ENCODE data around the gene KREMEN1.

DNA sequence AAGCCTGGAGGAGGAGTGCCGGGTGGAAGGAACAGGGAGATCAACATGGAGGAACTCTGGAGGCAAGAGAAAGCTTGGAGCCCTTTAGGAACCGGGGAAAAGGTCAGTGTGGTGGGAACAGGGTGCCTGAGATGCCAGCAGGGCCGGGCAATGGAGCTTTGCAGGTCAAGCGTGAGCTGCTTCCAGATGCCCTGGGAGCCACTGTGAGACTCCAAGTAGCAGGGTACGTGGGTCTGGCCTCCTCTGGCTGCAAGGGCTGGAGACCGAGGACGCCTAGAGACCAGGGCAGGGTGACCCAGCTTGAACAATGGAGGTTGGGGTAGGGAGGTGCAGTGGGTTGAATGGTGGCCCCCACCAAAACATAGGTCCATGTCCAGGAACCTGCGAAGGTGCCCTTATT is 117.2 kb downstream of the KREMEN1 start:
- TF ChIP-seq RCOR1 (IDR thresholded peaks at IDR 0.05; ENCODE audit: borderline replicate concordance in 1 of 2, low read depth in 2 of 2, low read length in 2 of 2) (no peak), ZNF780A (CRISPR knock-in tag; IDR thresholded peaks at IDR 0.05) (no peak), POLR2A (conservative IDR thresholded peaks at IDR 0.05) (no peak), NFIC (IDR thresholded peaks at IDR 0.05) (no peak), HDAC1 (IDR thresholded peaks at IDR 0.05) (no peak), CHD2 (IDR thresholded peaks at IDR 0.05; ENCODE audit: low read depth, low read length) (no peak), LEF1 (IDR thresholded peaks at IDR 0.05) (no peak), ZNF830 (CRISPR knock-in tag; IDR thresholded peaks at IDR 0.05) (no peak)
- TF ChIP-seq, protein P1, sequence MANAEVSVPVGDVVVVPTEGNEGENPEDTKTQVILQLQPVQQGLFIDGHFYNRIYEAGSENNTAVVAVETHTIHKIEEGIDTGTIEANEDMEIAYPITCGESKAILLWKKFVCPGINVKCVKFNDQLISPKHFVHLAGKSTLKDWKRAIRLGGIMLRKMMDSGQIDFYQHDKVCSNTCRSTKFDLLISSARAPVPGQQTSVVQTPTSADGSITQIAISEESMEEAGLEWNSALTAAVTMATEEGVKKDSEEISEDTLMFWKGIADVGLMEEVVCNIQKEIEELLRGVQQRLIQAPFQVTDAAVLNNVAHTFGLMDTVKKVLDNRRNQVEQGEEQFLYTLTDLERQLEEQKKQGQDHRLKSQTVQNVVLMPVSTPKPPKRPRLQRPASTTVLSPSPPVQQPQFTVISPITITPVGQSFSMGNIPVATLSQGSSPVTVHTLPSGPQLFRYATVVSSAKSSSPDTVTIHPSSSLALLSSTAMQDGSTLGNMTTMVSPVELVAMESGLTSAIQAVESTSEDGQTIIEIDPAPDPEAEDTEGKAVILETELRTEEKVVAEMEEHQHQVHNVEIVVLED (CRISPR knock-in tag; IDR thresholded peaks at IDR 0.05) = no peak
- TF ChIP-seq, protein P2, sequence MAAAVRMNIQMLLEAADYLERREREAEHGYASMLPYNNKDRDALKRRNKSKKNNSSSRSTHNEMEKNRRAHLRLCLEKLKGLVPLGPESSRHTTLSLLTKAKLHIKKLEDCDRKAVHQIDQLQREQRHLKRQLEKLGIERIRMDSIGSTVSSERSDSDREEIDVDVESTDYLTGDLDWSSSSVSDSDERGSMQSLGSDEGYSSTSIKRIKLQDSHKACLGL (CRISPR knock-in tag; IDR thresholded peaks at IDR 0.05; ENCODE audit: borderline replicate concordance, poor library complexity, severe bottlenecking) = no peak
- TF ChIP-seq, protein P3, sequence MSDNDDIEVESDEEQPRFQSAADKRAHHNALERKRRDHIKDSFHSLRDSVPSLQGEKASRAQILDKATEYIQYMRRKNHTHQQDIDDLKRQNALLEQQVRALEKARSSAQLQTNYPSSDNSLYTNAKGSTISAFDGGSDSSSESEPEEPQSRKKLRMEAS (CRISPR knock-in tag; IDR thresholded peaks at IDR 0.05) = no peak
